Activated CD4-positive, alpha-beta T cell treated with anti-CD3 and anti-CD28 coated beads for 24 hours (primary cell): Measurements from ENCODE around the gene MZF1.

Experiments
- DNase-seq, 2 donors: peaks; one replicate each; pipeline ENCODE4 v3.0.0-alpha.2; 2020; ENCODE audit warnings: low read depth in 2 of 2

Gene MZF1

GRCh38 chr19:58513694-58514563 lies 59.2 kb downstream of the MZF1 start:
- peak; percentile 94 to 95 for DNase-seq

GRCh38 chr19:58513213-58513693 lies 59.9 kb downstream of the MZF1 start:
- no peak for DNase-seq
